Suppressor macrophage (primary cell): Measurements from ENCODE around the gene CORO6.

Experiments
- DNase-seq, 4 experiments: peaks; one replicate each; pipeline ENCODE4 v3.0.0-alpha.2; 2020 to 2022

The CORO6 gene

DNA sequence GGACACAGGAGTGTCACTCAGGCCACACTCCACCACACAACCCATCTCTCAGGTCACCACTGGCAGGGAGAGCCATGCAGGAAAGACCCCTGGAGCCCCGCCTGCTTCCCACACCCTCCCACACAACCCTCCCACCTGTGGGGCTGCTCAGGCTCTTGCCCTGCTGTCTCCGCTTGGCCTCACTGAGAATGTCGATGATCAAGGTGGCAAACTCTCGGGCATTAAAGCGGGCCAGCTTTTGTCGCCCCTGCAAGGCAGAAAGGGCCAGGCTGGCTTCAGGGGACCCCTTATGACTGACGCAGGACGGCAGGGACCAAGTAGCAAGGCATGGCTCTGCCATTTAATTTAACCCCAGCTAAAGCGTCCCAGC lies 45.7 kb downstream of the CORO6 start:
- no peak for DNase-seq

DNA sequence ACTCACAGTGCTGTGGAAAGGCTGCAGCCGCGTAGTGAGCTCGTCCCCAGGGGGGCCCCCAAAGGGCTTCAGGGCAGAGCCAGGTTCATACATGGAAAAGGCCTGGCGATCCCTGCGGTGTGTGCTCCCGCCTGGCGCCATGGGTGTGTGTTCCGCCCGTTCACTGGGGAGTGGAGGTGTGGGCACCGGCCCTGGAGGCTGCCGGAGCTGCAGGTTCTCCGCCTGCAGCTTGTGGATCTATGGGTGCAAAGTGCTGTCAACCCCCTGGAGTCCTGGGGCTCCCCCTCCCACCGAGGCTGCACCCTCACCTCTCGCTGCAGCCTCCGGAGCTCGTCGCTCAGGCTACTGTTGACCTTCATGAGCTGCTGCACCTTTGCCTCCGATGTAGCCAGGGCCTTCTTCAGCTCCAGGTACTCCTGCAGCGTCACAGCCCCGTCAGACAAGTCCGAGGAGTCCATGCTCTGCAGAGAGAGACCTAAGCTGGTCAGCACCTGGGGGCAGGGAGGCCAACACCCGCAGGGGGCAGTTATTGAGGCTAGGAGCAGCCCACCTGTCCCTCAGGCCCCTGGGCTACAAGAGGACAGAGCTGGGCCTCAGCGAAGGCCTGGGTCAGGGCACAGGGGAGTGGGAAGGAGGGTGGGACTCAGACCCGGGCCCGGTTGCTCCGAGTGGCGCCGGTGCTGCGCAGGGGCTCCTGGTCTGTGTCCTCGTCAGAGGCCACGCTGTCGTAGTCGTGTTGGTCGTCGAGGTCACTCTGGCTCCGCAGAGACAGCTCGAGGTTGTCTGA lies 46.3 kb downstream of the CORO6 start:
- no peak for DNase-seq

DNA sequence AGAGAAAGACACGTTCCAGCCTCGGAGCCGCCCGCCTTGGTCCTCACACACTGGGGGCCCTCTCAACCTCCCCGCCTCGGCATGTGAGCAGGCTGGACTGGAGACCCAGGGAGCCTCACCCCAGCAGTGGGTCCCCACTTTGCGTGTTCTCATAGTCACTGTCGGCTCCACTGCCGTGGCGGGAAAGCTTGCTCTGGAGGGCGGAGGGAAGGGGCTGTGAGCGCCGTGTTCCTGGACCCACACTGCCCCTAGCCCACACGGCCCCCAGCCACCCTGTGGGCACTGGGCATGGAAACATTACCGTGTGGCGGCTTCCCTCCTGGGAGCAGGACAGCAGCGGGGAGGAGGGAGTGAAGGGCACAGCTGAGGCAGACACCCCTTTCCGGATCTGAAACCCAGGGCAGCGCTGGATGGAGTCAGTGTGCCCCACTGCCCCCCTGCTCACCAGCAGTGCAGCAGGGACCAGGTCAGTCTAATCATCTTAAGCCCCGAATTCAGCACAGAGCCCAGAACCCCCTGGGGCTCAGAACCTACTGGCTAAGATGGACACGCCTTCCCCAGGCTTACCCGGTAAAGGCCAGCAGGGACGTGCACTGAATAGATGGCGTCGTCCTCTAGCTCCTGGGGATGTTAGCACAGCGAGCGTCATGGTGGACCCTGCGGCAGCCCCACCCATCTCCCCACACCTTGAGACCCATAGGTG lies 47.0 kb downstream of the CORO6 start:
- DNase-seq = no peak

DNA sequence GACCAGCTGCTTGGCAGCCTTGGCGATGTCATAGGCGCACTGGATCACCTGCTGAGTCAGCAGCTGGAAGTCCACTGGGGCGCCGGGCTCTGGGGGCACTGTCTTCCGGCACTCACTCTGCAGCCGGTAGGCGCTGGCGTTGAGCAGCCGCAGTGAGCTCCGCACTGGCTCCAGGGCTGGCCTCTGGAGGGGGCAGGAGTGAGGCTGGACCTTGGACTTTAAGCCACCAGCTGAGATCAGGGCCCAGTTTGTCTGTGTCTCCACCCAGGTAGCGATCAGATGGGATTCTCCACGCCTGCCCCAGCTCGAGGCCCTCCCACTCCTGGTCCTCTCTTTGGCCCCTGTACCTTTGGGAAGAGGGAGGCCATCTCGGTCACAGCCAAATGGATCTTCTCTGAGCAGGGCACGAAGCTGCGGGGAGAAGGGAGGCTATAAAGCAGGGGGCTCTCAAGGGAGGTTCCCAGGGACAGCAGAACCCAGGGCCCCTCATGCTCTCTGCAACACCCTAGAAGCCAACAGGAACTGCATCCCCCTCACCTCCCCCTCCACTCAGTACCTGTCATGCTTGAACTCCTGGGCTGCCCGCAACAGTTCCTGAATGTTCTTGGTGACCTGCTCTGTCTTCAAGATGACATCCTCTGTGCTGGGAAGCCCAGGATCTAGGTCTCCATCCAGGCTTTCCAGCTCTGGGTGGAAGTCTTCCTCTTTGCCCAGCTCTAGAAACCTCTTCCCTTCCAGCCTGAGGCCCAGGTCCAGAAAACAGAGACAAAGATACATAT lies 47.8 kb downstream of the CORO6 start:
- no peak for DNase-seq

DNA sequence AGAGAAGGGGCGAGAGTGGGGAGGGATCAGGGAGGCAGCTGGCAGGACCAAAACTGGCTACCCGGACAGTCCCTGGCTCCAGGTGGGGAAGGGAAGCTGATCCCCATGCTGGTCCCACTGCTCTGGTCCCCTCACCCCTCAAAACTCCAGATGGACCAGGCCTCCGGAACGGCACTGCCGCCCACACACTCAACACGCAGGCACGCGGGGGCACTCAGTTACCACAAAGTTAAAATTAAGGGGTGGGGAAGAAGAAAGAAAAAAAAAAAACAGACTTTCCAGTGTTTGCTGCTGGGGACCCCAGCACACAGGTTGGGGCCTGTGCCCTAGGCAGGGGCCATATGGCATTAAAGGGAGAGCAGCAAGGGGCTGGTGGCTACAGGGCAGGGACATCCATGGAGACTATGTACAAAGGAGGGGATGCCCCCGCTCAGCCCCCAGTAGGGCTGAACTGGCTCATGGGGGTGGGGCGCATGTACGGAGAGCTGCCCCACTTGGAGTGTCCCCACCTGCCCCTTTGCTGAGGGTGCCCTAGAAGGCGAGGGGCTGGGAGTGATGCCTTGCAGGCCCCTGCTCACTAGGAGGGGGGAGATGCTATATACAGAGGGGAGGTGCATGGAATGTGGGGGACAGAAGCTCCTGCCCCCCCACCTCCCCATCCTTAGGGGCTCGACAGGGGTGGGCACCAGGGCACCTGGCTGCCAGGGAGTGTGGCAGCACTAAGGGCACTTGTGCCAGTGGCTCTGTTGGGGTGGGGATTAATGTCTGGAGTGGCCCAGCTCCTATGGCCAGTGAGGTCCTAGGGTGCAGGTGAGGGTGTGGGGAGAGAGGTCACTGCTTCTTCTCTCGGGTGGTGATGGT lies 48.6 kb downstream of the CORO6 start:
- DNase-seq = no peak

DNA sequence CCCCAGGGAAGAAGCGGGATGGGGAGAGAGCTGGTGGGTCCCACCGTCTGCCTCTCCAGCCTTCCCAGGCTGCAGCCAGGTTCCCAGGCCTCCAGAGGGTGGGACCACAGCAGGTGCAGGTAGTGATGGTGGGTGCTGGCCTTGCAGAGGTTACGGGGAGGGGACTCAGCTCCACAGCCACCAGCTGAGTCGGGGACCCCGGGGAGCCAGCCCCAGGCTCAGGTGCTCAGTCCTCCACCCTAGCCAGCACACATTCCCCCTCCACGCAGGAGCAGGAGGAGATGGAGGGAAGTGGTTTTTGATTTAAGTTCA lies 49.2 kb downstream of the CORO6 start:
- no peak for DNase-seq

DNA sequence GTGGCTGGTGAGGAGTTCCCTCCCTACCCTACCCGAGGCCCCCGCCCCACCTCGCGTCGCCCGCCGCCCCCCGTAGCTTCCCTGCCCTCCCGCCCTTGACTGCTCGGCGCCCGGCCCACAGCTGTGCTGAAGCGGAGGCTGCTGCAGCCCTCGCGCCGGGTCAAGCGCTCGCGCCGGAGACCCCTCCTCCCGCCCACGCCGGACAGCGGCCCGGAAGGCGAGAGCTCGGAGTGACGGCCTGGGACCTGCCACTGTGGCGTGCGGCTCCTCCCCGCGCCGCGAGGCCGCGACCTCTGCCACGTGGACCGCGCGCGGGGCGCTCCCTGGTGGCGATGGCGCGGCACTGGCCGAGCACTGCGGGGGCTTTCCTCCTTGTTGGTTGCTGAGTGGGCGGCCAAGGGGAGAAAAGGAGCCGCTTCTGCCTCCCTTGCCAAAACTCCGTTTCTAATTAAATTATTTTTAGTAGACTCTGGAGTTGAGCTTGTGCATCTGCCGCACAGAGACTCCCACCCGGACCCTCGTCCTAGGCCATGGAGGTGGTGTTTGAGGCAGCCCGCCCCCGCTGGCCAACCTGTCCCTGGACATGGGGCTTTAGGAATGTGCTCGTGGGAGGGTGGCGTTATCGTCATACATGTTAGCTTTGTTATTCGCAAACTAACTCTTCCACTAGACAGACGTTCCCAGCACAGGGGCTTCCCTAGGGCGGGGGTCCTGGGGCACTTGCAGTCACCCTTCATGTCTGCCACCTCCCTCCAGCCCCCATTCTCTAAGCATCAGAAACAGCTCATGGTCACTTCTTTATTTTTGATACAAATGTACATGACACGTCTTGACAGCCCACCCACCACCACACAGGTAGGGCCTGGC lies 49.8 kb downstream of the CORO6 start:
- peak; percentile 81 to 91 (median 86) for DNase-seq

DNA sequence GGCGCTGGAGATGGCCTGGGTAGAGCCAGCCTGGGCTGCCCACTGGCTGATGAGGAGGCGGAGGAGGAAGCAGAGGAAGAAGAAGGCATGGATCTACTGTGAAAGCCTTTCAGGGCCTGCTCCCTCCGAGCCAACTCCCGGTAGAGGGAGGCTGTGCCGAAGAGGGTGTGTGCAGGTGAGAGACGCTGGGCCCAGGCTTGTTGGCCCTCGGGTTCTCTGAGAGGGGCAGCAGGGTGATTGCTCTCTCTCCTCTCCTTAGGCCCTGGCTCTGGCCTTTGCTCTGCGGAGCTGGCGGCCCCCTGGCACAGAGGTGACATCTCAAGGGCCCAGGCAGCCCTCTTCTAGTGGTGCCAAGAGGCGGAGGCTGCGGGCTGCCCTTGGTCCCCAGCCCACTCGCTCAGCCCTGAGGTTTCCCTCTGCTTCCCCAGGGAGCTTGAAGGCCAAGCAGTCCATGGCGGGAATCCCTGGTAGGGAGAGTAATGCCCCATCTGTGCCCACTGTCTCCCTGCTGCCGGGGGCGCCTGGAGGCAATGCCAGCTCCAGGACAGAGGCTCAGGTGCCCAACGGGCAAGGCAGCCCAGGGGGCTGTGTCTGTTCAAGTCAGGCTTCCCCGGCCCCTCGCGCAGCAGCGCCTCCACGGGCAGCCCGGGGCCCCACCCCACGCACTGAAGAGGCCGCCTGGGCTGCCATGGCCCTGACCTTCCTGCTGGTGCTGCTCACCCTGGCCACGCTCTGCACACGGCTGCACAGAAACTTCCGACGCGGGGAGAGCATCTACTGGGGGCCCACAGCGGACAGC lies 50.6 kb downstream of the CORO6 start:
- DNase-seq = peak; percentile 10 to 46 (median 26)

DNA sequence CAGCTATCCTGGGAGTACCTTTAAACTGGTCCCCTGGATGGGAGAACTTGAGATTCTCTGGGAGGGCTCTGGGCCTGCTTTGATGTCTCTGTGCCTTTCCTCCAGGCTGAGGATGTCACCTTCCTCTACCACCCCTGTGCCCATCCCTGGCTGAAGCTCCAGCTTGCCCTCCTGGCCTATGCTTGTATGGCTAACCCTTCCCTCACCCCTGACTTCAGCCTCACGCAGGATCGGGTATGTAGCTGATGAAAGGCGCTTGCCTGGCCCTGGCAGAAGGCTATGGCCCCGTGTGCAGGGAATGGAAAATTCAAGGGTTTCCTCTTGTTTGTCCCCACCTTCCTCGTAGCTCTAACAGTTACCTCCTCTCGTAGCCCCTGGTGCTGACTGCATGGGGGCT lies 51.2 kb downstream of the CORO6 start:
- DNase-seq = no peak

DNA sequence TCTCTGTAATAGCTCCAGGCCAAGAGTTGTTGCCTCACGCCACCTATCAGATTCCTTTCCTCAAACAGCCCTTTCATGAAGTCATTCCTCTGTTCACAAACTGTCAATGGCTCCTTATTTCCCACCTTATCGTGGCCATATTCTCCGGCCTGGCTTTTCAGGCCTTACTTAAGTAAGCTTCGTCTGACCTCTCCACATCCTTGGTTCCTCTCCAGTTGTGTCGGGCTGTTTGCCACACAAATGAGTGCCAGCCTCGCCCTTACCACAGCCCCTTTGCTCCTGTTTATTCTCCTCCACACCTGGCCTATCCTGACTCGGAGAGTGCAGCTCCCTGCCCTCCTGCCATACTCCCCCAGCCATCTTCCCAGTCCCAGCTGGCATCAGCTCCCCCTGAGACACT lies 52.2 kb downstream of the CORO6 start:
- DNase-seq = no peak

DNA sequence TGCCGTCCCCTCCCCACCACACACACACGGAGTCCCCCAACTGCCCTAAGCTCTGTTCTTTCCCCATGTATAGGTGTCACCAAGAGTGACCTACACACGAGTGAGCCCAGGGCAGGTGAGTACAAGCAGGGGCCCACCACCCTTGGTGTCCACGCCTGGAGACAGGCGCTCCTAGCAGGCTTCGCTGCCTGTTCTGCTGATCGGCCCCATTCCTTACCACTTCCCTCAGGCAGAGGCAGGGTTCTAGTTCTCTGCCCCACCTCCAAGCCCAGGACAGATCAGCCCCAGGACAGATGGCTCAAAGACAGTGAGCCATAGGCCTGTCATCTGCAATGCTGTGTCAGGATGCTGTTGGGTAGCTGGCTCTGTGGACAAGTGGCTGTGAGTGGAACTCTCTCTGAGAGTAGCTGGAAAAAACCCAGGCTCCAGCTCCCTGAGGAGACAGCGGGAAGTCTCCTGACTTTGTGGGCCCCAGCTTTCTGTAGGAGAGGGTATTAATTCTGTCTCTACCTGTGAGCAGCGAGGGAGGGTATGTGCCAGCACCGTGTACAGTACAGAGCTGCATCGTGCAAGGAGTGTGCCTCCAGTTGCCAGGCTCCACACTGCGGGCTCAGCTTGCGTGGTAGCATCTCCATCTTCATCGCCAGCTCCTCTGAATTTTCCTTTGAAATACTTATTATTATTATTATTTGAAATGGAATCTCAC lies 53.3 kb downstream of the CORO6 start:
- peak in 2 of 4 experiments; percentile 21 to 27 for DNase-seq

DNA sequence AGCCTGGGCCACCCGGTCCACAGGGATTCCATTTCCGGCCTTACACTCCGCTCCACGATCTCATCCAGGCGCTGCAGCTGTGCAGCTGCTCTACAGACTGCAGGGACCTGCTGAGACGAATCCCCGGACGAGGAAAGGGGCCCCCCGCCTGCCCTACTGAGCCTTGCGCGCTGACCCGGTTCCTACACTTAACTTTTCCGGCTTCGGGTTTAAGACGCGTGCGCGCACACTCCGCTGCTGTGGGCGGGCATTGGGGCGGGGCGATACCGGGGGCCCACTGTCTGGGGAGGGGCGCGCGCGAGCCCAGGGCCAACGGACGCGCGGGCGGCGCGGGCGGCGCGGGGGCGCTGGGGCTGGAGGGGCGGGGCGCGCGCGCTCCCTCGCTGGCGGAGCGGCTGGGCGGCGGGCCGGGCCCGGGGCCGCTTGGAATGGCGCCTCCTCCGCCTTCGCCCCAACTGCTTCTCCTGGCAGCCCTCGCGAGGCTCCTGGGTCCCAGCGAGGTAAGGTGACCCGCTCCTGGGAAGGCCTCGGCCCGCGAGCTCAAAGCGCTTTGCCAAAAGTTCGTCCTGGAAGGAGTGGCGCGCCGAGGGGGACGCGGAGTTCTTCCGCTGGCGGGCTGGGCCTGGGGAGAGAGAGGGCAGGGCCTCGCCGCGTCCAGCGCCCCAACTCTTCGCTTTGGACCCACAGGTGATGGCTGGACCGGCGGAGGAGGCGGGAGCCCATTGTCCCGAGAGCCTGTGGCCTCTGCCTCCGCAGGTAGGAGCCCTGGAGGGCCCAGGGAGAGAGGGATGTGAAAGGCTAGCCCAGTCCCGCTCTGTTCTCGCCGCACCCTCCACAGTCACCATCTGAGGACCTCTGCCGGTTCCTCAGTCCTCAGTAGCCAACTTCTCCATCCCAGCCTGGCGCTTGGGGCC lies 54.1 kb downstream of the CORO6 start, which contains the start of gene TP53I13:
TP53I13 (plus strand) TSS at position 371 of the 914 bp plus-strand sequence; CDS start at position 429, 58 bp downstream.
- peak; percentile 68 to 93 (median 80) for DNase-seq

DNA sequence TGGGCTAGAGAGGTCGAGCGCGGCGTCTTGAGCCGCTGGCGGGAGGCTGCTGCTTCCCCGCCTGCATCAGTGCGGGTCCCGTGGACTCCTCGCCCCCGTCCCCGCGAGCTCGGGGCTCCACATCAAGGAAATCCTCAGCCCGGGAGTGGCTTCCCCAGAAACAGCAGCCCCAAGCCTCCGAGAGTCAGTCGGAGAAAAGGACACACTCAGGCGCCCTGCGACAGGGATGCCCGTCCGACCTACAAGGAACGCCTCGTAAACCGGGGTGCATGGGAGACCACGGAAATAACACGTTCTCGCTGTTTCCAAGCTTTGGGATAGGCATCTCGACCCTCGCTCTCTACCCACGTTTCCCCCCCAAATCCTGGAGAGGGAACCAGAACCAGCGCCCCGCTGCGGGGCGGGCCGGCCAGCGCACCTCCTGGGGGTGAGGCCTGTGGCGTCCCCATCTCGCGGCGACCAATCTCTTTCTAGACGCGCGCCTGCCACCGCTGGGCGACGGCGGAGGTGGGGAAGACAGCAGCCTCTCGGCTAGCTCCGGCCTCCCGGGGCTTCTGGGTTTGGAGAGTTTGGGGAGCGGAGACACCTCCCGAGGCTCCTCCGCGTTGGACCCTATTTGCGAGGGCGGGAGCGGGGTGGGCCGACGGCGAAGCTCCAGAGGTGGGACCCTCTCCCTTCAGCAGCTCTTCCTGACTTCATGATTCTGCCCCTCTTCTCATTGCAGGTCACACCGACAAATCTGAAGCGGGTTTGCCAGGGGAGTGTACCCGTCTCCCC lies 55.0 kb downstream of the CORO6 start:
- peak; percentile 54 to 84 (median 71) for DNase-seq

DNA sequence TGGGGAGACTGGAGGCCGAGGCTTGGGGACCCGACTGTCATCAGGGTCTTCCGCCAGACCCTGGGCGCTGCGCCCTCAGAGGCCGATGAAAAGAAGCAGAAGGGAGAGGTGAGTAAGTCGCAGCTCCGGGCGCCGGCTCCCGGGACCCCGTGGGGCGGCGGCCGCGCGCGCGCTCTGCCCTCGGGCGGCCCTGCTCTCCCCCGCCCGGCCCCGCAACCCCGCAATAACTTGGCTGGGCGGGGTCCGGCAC lies 55.5 kb downstream of the CORO6 start:
- DNase-seq = no peak

DNA sequence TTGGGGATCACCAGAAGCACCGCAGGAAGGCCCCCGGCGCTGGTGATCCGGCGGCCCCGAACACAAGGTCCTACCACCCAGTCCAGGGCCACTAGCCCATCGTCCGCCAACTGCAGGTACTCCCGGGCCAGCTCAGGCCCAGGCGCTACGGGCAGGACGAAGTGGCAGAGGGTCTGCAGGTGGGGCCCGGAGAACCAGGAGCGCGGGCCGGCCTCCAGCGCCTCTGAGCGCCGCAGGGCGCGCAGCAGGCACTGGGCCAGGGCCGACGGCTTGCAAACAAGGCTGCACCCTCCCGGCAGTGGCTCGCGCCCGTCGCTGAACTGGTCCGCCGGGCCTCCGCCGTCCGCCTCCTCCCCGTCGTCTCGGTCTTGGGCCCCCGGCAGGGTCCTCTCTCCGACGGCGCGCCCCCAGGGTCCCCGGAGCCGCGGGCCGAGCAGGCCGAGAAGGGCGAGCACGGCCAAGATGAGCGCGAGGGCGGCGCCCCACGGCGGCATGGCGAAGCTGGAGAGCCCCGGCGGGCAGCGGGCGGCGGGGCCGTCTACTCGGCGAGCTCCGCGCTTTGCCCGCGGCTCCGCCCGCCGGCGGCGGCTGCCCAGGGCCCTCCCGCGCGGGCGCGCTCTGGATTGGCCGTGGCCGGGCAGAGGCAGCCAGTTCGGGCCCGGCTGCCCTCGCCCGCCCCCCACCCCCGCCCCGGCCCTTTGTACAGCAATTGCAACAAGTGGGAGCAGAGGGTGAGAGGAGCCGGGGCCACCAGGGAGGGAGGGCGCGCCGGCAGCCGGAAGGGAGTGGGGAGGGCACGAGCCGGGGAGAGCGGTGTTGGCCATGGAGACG lies 56.0 kb downstream of the CORO6 start, which contains the start of gene ABHD15:
ABHD15 (minus strand) TSS at position 565 of the 831 bp plus-strand sequence; CDS start at position 494, 71 bp downstream.
- peak; percentile 87 to 95 (median 91) for DNase-seq

DNA sequence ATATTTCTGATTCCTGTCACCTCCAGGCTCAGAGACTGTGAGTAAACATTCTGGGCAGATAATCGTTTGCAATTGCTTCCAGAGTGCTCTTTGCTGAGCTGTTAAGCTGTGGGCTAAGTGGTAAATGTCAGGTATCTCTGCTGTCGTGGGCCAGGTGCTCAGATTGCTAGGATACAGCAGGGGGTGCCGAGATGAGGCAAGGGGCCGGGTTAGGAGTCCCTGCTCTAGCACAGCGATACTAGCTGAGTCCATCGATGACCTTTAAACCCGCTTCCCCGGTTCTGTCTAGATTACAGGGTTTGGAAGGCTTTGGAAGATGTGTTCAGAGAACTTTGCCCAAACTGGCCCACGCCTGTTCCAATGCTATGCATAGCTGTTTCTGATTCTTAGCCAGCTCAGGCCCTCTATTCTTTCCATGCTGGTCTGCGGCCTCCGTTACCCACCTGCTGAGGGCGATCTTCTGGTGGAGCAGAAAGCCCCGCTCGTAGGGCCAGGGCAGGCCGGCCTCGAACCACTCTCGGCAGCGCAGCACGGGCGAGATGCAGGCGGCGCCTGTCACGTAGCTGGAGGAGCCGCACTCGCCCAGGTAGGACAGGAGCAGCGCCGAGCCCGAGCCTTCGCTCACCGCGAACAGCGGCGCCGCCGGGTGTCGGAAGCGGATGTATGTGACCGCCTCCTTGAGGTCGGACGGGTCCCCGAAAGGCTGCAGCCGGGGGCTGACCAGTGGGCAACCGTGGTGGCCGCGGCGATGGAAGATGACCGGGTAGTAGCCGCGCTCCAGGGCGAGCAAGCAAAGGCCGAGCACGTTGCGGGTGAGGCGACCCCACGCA lies 56.9 kb downstream of the CORO6 start:
- peak; percentile 15 to 67 (median 42) for DNase-seq
